HG02840 (cell line): ENCODE measurements around the gene NPTX1.

ENCODE experiments used
- ATAC-seq: cut with Tn5 transposase; IDR thresholded peaks from one replicate; pipeline ENCODE4 v1.9.1; 2021; ENCODE audit warnings: mild to moderate bottlenecking, moderate library complexity, moderate number of reproducible peaks; ENCODE audit not compliant: unreplicated experiment, low FRiP score

The NPTX1 gene

DNA sequence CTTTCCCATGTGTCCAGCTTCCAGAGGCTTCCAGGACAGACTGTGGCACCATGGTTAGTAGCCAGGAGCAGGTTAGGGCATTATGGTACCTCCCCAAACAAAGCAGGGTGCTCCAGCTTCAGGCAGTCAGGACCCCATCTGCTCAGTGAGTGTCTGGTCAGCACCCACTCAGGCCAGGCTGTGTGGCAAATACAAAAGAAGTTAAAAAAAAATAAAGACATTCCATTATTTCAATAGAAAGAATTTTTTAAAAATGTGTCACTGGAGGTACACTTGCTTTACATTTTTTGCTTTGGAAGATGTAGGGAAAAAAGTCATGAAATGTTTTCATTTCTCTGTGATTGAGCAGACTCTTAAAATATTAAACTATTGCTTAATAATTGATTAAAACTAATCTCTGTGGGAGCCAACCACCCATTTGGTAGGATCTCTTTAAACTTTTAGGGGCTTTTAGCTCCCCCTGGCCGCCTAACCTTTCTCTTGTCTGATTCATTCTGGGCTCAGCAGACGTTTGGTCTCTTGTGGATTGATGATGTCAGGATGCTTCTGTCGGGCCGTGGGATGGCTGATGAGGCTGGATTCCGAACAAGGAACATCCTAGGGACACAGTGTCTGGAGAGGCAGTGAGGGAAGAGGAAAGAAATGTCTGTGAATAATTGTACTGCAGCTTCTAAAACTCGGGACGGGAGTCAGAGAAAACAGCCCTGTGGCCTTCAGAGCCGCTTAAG lies 28.4 kb upstream of the NPTX1 start:
- ATAC-seq: no peak

- ATAC-seq: no peak
Measured at GRCh38 chr17:80503921-80504320, 27.5 kb upstream of the NPTX1 start.

GRCh38 chr17:80503031-80503430 lies 26.6 kb upstream of the NPTX1 start:
- no peak for ATAC-seq

GRCh38 chr17:80502578-80502877 lies 26.1 kb upstream of the NPTX1 start:
- ATAC-seq: no peak

GRCh38 chr17:80501741-80502577 lies 25.6 kb upstream of the NPTX1 start:
- no peak for ATAC-seq

- ATAC-seq: no peak
Measured at GRCh38 chr17:80499961-80500665, 23.7 kb upstream of the NPTX1 start.

GRCh38 chr17:80499560-80499959 lies 23.2 kb upstream of the NPTX1 start:
- no peak for ATAC-seq

- no peak for ATAC-seq
Measured at GRCh38 chr17:80498920-80499410, 22.6 kb upstream of the NPTX1 start.

- ATAC-seq: no peak
Measured at GRCh38 chr17:80498242-80498919, 22.0 kb upstream of the NPTX1 start.

DNA sequence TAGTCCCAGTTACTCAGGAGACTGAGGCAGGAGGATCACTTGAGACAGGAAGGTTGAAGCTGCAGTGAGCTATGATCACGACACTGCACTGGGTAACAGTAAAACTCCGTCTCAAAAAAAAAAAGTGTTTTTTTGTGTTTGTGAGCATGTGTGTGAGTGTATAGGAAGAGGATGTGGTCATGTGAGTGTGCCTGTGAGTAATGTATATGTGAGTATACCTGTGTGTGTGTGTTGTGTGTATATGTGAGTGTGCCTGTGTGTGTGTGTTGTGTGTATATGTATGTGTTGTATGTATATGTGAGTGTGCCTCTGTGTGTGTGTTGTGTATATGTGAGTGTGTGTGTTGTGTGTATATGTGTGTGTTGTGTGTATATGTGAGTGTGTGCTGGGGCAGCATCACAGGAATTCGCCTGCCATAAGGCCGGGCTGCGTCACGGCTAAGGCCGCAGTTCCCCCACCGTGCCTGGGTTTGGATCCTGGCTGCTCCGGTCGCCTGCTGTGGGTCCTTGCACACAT lies 21.4 kb upstream of the NPTX1 start:
- ATAC-seq: no peak

- ATAC-seq: no peak
Measured at GRCh38 chr17:80494547-80494946, 18.1 kb upstream of the NPTX1 start.

DNA sequence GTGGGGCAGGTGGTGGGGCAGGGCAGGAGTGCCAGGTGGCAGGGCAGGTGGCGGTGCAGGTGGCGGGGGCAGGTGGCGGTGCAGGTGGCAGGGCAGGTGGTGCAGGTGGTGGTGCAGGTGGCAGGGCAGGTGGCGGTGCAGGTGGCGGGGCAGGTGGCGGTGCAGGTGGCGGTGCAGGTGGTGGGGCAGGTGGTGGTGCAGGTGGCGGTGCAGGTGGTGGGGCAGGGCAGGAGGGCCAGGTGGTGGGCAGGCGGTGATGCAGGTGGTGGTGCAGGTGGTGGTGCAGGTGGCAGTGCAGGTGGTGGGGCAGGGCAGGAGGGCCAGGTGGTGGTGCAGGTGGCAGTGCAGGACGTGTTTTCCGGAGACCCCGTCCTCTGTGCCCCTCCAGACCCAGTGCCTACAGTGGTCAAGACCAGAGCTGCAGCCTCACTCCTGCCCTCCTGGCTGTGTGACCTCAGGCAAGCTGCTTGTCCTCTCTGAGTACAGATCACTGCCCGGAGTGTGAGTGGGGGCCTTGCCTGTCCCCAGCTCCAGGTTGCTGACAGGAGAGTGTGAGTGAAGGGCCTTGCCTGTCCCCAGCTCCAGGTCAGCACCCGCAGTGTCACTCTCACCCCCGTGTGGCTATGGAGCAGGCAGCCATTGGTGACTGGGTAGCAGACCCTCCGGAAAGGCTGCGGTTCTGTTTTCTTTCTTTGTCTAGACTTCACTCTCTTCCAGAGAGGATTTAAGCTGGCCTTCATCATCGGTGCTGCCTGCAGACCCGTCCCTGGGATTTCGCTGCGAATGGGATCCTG lies 16.1 kb upstream of the NPTX1 start:
- ATAC-seq: no peak

DNA sequence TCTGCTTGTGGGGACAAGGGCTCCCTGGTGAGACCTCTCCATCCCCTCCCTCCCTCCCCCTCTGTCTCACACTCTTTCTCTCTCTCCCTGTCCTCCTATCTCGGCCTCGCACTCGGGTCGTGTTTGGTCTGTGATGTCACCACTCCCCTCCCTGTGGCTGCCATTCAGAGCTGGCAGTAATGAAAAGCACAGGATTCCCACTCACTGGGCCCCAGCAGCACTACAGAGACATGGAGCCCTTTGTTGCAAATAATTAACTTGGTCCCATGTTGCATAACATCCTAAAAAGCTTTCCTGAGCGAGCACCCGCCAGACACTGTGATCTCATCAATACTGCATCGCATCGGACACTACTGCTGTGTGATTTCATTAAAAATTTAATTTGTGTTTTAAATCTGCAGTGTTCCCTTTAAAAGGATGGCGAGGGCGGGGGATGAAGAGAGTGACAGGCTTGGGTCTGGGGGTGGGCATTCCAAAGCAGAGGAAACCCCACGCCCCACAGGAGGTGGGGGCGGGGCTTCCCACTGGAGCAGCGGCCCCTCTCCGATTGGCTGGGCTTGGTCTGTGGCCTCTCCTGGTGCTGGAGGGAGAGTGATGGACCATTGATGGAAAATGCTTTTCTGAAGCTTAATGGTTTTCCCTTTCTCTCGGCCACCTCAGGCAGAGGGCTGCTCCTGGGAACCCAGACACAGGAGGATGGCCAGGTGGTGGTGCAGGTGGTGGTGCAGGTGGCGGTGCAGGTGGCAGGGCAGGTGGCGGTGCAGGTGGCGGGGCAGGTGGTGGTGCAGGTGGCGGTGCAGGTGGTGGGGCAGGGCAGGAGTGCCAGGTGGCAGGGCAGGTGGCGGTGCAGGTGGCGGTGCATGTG lies 15.3 kb upstream of the NPTX1 start:
- no peak for ATAC-seq

DNA sequence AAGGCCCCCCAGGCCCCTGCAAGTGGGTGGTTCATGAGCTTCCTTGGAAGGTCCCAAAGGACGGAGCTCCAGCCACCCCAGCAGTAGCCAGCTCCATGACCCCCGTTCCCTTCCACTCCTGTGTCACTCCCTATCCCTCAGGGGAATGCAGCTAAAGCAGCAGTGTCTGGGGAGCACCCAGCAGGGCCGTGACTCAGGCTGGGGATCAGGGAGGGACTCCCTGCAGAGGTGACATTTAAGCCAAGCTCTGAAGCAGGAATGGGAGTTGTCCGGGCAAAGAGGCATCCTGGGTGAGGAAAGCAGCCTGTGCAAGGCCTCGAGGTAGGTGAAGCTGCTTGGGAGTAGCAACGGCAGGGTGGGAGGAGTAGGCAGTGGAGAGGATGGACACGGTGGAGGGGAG lies 11.1 kb upstream of the NPTX1 start:
- no peak for ATAC-seq

- no peak for ATAC-seq
Measured at GRCh38 chr17:80486692-80487091, 10.3 kb upstream of the NPTX1 start.

DNA sequence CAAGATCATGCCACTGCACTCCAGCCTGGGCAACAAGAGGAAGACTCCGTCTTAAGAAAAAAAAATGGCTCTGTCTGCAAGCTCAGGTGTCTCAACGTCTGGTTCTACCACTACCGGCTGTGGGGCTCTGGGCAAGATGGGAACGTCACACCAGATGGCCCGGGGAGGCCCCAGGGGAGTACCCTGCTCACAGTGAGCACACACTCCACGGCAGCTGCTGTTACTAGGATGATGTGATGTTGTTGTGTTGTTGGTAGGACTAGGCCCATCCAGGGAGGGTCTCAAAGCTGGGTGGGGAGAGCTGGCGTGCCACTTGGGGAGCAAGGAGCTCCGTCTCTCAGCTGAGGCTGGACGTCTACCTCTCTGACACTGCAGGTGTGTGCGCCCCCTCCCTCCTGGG lies 9.4 kb upstream of the NPTX1 start:
- no peak for ATAC-seq

DNA sequence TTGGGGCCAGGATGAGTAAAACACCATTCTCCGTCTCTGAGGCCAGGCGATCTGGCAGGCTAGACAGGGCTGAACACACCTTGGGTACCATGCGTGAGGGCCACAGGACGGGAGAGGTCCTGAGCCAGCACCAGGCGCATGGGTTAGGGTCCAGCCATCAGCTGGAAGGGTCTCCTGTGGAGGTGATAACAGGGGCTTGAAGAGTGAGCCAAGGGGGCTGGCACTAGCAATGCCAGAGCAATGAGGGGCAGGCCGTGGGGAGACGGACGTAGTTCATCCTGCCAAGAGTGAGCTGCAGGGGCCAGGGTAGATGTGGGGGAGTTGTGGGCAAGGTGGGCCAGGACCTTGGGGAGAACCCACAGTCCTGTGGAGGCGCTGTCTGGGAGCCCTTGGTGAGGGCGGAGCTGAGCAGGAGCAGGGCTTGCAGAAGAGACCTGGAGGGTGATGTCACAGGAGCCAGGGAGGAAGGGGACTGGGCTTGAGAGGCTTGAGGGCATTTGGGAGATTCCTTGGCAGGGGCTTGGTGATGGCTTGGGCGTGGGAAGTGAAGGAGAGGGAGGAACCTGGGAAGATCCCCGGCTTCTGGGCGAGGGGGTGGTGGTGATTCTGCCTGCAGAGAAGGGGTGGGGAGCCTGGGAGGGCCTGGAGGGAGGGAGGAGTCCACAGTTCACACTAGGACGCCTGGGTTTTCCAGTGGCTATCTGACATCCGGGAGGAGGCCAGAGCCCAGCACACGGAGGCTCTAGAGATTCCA lies 6.3 kb upstream of the NPTX1 start:
- ATAC-seq: no peak

DNA sequence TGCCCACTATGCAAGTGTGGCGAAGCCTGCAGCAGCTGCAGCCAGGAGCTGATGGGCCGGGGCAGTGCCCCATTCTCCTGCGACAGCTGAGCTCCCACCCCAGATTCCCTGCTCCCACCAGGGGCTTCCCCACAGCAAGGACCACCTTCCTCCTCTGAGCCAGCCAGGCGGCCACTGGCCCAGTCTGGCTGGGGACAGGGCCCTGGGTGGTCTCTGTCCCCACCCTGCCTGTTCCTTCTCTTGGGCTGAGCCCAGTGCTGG lies 5.6 kb upstream of the NPTX1 start:
- no peak for ATAC-seq
